ENCODE results near the gene PARK7.

PARK7 gene

GRCh38 chr1:8024329-8024728 is 62.8 kb downstream of the PARK7 start:
- DNase-seq (ENCODE audit: low read depth), result no peak

GRCh38 chr1:8025061-8025670 is 63.7 kb downstream of the PARK7 start:
- DNase-seq (ENCODE audit: low read depth), result no peak

GRCh38 chr1:8025671-8026144 is 64.2 kb downstream of the PARK7 start:
- no peak for DNase-seq (ENCODE audit: low read depth)

- DNase-seq (ENCODE audit: low read depth), result peak; percentile 91
Observed at GRCh38 chr1:8026153-8026975, 64.9 kb downstream of the PARK7 start, which contains the start of gene ERRFI1. ERRFI1 (minus strand) TSS chr1:8026309; CDS start chr1:8015619, 10,690 bp downstream.

GRCh38 chr1:8026976-8027747 is 65.7 kb downstream of the PARK7 start:
- DNase-seq (ENCODE audit: low read depth), result no peak

- no peak for DNase-seq (ENCODE audit: low read depth)
Observed at GRCh38 chr1:8027748-8028570, 66.4 kb downstream of the PARK7 start.

GRCh38 chr1:8028571-8028910 is 67.0 kb downstream of the PARK7 start:
- no peak for DNase-seq (ENCODE audit: low read depth)

GRCh38 chr1:8031176-8031785 is 69.8 kb downstream of the PARK7 start:
- DNase-seq (ENCODE audit: low read depth), result no peak

GRCh38 chr1:8032366-8032910 is 70.9 kb downstream of the PARK7 start:
- DNase-seq (ENCODE audit: low read depth), result no peak

GRCh38 chr1:8033322-8033721 is 71.8 kb downstream of the PARK7 start:
- no peak for DNase-seq (ENCODE audit: low read depth)
